ENCODE results near the gene CACNA1D.

- no peak for TF ChIP-seq EZH2phosphoT487 (conservative IDR thresholded peaks at IDR 0.05; ENCODE audit: low read length)
- TF ChIP-seq CTCF (IDR thresholded peaks at IDR 0.05; ENCODE audit: insufficient read depth, low read length, poor library complexity, severe bottlenecking) = no peak
Observed at GRCh38 chr3:53614307-53614706, 119.9 kb downstream of the CACNA1D start.

All from SU-DHL-6 (cell line).